ENCODE data around the gene NOP16. TPM values are rescaled to one million over a fixed set of nuclear protein-coding genes. Genes with fewer than 3 reads are reported as not detected.

Gene NOP16
- total RNA-seq, 2 experiments from 2014 or later = 54.3 to 65.4 TPM

DNA sequence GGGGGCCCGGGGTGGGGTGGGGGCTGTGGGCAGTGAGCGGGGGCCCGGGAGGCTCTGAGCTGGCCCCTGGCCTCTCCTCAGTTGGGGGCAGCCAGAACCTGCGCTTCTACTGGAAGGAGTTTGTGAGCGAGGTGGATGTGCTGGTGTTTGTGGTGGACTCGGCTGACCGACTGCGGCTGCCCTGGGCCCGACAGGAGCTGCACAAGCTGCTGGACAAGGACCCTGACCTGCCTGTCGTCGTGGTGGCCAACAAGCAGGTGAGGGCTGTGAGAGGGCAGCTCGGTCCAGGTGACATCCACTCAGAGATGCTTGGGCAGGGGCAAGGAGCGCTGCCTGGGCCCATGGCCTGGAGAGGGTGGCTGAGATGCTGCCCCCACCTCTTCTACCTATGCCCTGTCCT lies 19.7 kb downstream of the NOP16 start:
- Mint-ChIP-seq H3K36me3 (ENCODE audit: low read depth) (peaks cover 21% of the 10 kb centered on the region), H3K4me1 (peaks cover 9% of the 10 kb centered on the region), H3K27me3 (no peaks in the 10 kb centered on the region), H3K4me3 (no peak overlapping the region), H3K27ac (no peak overlapping the region), H3K9me3 (ENCODE audit: low read depth) (no peaks in the 10 kb centered on the region)
- ChIA-PET CTCF (interaction anchor here (0.6 to 1.1 kb wide), 3 partner anchors 13 to 289 kb away, joined by 3 to 4 read pairs (median 3); no protein-coding TSS in a partner anchor), POLR2A (no interaction called here)
- intact Hi-C loops (cut with DNase I, micrococcal nuclease) = loop anchor here in 1 of 2 experiments (10.0 kb wide), 1 partner anchor 986 kb away; the partner anchor contains the start of genes LMAN2 and RGS14
- no peak for ATAC-seq
- no peak for DNase-seq

DNA sequence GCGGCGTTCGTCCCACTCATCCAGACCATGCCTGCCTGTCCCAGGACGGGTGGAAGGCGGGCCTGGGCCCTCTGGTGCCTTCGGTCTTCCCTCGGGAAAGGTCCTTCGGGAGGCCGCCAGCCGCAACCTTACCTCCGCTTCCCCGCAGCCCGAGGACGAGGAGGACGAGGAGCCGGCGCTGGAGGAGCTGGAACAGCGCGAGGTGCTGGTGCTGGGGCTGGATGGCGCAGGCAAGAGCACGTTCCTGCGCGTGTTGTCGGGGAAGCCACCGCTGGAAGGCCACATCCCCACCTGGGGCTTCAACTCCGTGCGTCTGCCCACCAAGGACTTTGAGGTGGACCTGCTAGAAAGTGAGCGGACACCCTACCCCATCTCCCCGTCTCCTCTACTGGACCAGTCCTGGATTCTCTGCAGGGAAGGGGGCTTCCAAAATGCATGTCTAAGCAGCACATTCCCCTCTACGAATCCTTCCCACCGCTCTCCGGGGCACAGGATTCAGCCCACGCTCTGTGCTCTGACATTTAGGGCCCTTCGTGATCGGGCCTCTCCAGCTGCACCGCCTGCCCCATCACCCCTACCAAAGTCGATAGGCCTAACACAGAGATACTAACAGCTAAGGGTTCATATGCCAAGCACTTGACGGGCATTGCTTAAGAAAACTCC lies 22.0 kb downstream of the NOP16 start:
- intact Hi-C loops (cut with DNase I, micrococcal nuclease) = loop anchor here in 1 of 2 experiments (10.0 kb wide), 1 partner anchor 988 kb away; the partner anchor contains the start of genes LMAN2 and RGS14
- POLR2A ChIA-PET = no interaction called here
- no peak for ATAC-seq
- H3K9me3 Mint-ChIP-seq (ENCODE audit: low read depth) = no peaks in the 10 kb centered on the region
- H3K36me3 Mint-ChIP-seq (ENCODE audit: low read depth) = peaks cover 20% of the 10 kb centered on the region
- H3K4me1 Mint-ChIP-seq = peaks cover 21% of the 10 kb centered on the region
- peak overlapping the region; percentile 76 for H3K27ac Mint-ChIP-seq
- no peak for DNase-seq
- H3K27me3 Mint-ChIP-seq = no peaks in the 10 kb centered on the region
- CTCF ChIA-PET = no interaction called here
- H3K4me3 Mint-ChIP-seq = peak overlapping the region; percentile 74

DNA sequence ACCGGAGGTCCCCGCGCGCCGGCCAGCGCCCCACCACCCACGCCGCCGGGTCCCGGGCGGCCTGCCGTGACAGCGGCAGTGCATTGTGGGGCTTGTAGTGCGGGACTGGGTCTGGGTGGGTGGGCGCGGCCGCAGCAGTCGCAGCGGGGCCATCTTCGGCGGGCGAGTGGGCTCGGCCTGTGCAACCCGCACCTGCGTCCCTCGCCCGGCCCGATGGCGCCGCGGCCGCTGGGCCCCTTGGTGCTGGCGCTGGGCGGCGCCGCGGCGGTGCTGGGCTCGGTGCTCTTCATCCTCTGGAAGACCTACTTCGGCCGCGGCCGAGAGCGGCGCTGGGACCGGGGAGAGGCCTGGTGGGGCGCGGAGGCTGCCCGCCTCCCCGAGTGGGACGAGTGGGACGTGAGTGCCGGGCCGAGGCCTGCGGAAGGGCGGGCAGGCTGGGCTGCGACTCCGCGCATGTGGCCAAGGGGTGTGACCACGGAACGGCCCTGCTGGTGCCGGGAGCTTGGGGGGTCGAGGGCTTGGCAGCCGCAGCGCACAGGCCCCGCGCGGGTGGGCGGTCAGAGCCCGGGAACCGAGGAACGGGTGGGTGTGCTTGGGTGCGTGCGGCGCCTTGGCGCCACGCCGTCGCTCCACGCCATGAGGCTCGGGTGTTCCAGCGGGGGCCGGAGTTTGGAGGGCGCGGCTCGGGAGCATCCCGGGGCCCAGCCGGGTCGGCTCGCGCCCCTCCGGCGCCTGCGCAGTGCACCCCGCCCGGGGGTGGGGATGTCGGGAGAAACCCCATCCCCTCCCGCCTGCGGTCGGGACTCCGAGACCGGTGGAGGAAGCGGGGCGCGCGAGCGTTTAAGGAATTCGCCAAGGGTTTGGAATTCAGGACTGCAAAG lies 22.8 kb downstream of the NOP16 start, which contains the start of gene ARL10:
Gene ARL10, plus strand, starts transcription at position 137 of the 881 bp plus-strand sequence. Its CDS starts 77 bp downstream, at position 214.
- intact Hi-C loops (cut with DNase I, micrococcal nuclease) = loop anchor here (1.0 to 10.0 kb wide), 3 partner anchors 23 to 989 kb away; partner anchors contain the start of genes HIGD2A (in 2 of the 2), NOP16 (in 2 of the 2), CLTB (in 1 of the 2) and LMAN2 (in 1 of the 2)
- peaks cover 18% of the 10 kb centered on the region for H3K36me3 Mint-ChIP-seq (ENCODE audit: low read depth)
- ATAC-seq (peak; percentile 31), DNase-seq (peak; percentile 80)
- peaks cover 21% of the 10 kb centered on the region for H3K4me1 Mint-ChIP-seq
- H3K27me3 Mint-ChIP-seq = no peaks in the 10 kb centered on the region
- ChIA-PET POLR2A (no interaction called here), CTCF (no interaction called here)
- peak within 1 kb of the TSS; percentile 76 for H3K27ac Mint-ChIP-seq
- H3K4me3 Mint-ChIP-seq = peak within 1 kb of the TSS; percentile 74
- no peaks in the 10 kb centered on the region for H3K9me3 Mint-ChIP-seq (ENCODE audit: low read depth)

DNA sequence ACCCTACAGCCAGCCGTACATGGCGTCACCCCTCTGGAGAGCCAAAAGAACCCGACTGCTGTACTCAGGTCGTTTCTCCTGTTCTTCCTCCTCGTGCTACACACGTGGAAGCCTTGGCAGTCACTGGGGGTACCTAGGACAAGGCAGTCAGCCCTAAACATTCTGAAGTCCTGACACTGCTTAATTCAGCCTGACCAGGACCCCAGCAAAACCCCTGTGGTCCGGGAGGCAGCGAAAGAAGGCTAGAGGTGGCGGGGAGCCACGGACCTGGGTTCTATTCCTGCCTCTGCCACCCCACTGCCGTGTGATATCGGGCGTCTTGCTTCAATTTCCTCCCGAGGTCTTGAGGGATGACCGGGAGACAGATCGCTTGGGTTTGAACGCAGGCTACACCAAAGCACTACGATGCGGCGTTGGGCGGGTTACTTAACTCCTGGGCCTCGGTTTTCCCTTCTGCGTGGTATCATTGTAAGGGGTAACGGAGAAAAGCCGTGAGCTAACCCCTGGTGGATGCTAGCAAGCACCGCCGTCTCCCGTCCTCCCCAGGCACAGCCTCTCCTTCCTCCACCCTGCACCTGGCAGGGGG lies 23.5 kb downstream of the NOP16 start:
- Mint-ChIP-seq H3K9me3 (ENCODE audit: low read depth) (no peaks in the 10 kb centered on the region), H3K27me3 (no peaks in the 10 kb centered on the region), H3K27ac (peak overlapping the region; percentile 70), H3K4me1 (peaks cover 22% of the 10 kb centered on the region), H3K4me3 (peak overlapping the region; percentile 74), H3K36me3 (ENCODE audit: low read depth) (peaks cover 19% of the 10 kb centered on the region)
- CTCF ChIA-PET = no interaction called here
- POLR2A ChIA-PET = interaction anchor here (0.6 kb wide), 1 partner anchor 24 kb away, joined by 5 read pairs; no protein-coding TSS in a partner anchor
- DNase-seq = no peak
- no peak for ATAC-seq
- intact Hi-C loops (cut with DNase I, micrococcal nuclease) = loop anchor here (1.0 to 10.0 kb wide), 6 partner anchors 23 to 990 kb away; partner anchors contain the start of genes HIGD2A (in 2 of the 2), NOP16 (in 2 of the 2), SIMC1 (in 2 of the 2) and CLTB (in 1 of the 2)

DNA sequence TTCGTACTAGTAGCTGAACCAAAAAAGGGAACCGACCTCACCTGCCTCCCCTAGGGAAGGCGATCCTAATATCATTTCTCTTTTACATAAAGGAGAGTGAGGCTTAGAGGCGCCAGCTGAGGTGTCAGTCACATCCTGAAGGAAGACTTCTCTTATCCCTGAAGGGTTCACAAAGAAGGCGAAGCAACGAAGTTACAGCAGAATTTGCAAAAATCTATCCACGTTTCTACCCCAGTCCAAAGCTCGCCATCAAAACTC lies 26.2 kb downstream of the NOP16 start:
- CTCF ChIA-PET = interaction anchor here (0.9 to 1.6 kb wide), 3 partner anchors 10 to 86 kb away, joined by 3 to 4 read pairs (median 3); partner anchors contain the start of gene FAF2
- Mint-ChIP-seq H3K4me3 (peak overlapping the region; percentile 95), H3K36me3 (ENCODE audit: low read depth) (peaks cover 26% of the 10 kb centered on the region), H3K27me3 (no peaks in the 10 kb centered on the region), H3K27ac (peak overlapping the region; percentile 94), H3K4me1 (peaks cover 34% of the 10 kb centered on the region), H3K9me3 (ENCODE audit: low read depth) (no peaks in the 10 kb centered on the region)
- DNase-seq = no peak
- POLR2A ChIA-PET = interaction anchor here (1.9 kb wide), 1 partner anchor 10 kb away, joined by 4 read pairs; no protein-coding TSS in a partner anchor
- no peak for ATAC-seq
- intact Hi-C loops (cut with DNase I, micrococcal nuclease) = loop anchor here (5.0 to 10.0 kb wide), 4 partner anchors 125 to 993 kb away; partner anchors contain the start of genes SIMC1 (in 2 of the 2), LMAN2 (in 1 of the 2), NSD1 (in 1 of the 2) and RGS14 (in 1 of the 2)

DNA sequence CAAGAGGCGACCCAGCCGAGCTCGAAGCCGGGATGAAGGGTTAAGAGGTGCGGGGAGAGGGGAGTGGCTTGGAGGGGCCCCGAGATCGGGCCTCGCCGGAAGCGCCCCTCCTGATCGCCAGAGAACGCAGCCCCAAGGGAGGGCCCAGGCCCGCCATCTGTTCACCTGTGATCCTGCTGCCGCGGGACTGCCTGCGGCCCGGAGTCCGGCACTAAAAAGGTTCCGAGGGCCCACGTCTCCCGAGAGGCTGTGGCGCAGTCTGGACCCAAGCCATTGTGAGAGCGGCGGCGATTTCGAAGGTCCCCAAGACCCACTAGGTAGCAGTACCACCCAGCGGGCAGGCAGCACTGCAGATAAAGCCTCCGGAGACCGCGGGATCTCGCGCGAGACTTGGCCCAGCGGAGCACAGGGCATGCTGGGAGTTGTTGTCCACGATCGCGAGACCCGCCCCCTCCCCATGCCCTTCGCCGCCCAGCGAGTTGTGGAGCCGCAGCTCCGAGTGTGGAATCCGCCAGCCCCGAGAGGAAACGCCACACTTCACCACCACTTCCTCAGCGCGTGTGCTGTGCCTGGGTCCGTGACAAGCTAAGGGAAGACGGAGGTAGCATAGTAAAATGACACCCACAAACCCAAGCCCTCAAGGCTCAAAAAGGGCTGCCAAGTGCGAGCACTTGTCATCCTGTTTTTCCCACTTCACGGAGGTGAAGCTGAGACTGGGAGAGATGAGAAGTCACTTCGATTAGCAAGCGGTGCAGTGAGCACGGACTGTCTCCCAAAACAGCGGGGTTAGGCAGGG lies 26.8 kb downstream of the NOP16 start, which contains the start of gene KIAA1191:
Gene KIAA1191, minus strand, starts transcription at position 328 of the 796 bp plus-strand sequence. CDS start 2,256 bp downstream, outside the sequence.
- Mint-ChIP-seq H3K9me3 (ENCODE audit: low read depth) (no peaks in the 10 kb centered on the region), H3K27me3 (no peaks in the 10 kb centered on the region), H3K4me1 (peaks cover 32% of the 10 kb centered on the region), H3K27ac (peak within 1 kb of the TSS; percentile 94), H3K4me3 (peak within 1 kb of the TSS; percentile 95), H3K36me3 (ENCODE audit: low read depth) (peaks cover 23% of the 10 kb centered on the region)
- intact Hi-C loops (cut with DNase I, micrococcal nuclease) = loop anchor here (1.0 to 10.0 kb wide), 7 partner anchors 28 to 993 kb away; partner anchors contain the start of genes FAF2 (in 2 of the 2), RNF44 (in 2 of the 2), SIMC1 (in 2 of the 2) and LMAN2 (in 1 of the 2)
- ATAC-seq (peak; percentile 91), DNase-seq (peak; percentile 97)
- ChIA-PET POLR2A (interaction anchor here (1.1 to 1.9 kb wide), 2 partner anchors 10 to 28 kb away, joined by 4 read pairs; no protein-coding TSS in a partner anchor), CTCF (interaction anchor here (1.2 to 1.6 kb wide), 2 partner anchors 11 to 19 kb away, joined by 3 to 4 read pairs; no protein-coding TSS in a partner anchor)

DNA sequence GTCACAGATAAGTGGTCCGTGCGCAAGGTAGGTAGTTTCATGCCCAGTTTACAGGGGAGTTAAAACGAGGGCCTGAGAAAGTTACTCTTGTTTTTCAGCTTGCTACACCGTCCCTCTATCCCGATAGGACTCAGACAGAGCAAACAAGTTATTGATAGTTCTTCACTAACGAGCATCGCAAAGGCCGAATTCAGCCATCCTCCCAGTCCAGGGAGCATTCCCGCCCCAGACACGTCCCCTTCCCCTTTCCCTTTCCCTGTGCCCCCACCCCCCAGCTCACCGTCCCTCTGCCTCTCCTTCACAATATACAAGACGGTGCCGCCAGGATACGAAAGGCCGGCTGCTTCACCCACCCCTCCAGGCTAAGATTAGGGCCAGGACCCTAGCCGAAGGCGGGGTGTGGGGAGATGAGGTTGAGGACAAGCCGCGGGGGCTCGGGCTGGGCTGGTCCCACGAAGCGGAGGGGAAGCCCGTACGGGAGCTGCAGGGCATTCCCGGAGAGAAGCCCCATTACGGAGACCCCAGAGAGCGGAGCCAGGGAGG lies 27.4 kb downstream of the NOP16 start:
- Mint-ChIP-seq H3K4me3 (peak overlapping the region; percentile 95), H3K27me3 (no peaks in the 10 kb centered on the region), H3K36me3 (ENCODE audit: low read depth) (peaks cover 26% of the 10 kb centered on the region), H3K9me3 (ENCODE audit: low read depth) (no peaks in the 10 kb centered on the region), H3K4me1 (peaks cover 28% of the 10 kb centered on the region), H3K27ac (peak overlapping the region; percentile 94)
- DNase-seq (peak; percentile 43), ATAC-seq (peak; percentile 6)
- intact Hi-C loops (cut with DNase I, micrococcal nuclease) = loop anchor here (1.0 to 10.0 kb wide), 7 partner anchors 28 to 994 kb away; partner anchors contain the start of genes FAF2 (in 2 of the 2), RNF44 (in 2 of the 2), SIMC1 (in 2 of the 2) and LMAN2 (in 1 of the 2)
- POLR2A ChIA-PET = interaction anchor here (1.1 to 1.9 kb wide), 2 partner anchors 9 to 28 kb away, joined by 4 read pairs; no protein-coding TSS in a partner anchor
- CTCF ChIA-PET = interaction anchor here (1.2 kb wide), 1 partner anchor 12 kb away, joined by 4 read pairs; no protein-coding TSS in a partner anchor

DNA sequence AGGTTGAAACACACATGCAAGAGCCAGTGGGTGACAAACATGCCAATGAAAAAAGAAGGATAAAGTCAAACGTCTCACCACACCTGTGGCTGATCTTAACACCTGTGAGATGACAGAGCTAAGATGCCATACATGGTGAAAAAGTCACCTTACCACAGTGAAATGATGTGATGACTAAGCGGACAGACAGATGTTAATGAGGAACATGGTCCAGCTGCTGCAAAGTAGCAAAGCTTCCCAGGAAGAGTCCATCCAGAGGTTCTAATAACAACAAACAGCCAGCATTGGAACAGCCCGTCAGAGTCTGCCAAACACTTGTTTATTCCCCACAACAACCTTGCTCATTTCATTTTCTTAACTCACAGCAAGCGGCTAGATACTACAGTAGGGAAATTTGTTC lies 28.7 kb downstream of the NOP16 start:
- intact Hi-C loops (cut with DNase I, micrococcal nuclease) = loop anchor here (2.0 to 10.0 kb wide), 5 partner anchors 122 to 995 kb away; partner anchors contain the start of genes RNF44 (in 2 of the 2), SIMC1 (in 2 of the 2), LMAN2 (in 1 of the 2) and NSD1 (in 1 of the 2)
- CTCF ChIA-PET = interaction anchor here (0.5 kb wide), 1 partner anchor 30 kb away, joined by 4 read pairs; no protein-coding TSS in a partner anchor
- peak overlapping the region; percentile 69 for H3K4me3 Mint-ChIP-seq

DNA sequence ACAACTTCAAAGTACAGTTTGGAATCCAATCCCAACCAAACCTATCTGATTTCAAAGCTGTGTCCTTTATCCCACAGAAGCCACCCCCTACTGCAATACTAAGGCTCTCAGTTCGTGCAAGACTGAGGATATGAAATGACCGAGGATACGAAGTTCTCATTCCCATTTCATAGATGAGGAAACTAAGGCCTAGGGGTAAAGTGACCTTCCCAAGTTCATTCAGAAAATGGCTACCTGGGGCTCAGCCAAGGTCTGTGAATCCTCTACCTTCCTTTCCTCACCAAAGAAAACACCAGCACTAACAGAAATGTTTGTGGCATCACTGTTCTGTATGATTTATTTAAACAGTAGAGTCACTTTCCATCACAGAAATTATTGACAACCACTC lies 32.2 kb downstream of the NOP16 start:
- Mint-ChIP-seq H3K4me3 (no peak overlapping the region), H3K4me1 (peaks cover 24% of the 10 kb centered on the region), H3K36me3 (ENCODE audit: low read depth) (peaks cover 42% of the 10 kb centered on the region), H3K27ac (no peak overlapping the region), H3K9me3 (ENCODE audit: low read depth) (no peaks in the 10 kb centered on the region), H3K27me3 (no peaks in the 10 kb centered on the region)
- ATAC-seq (no peak), DNase-seq (no peak)
- intact Hi-C loops (cut with DNase I, micrococcal nuclease) = no loop called here
- ChIA-PET POLR2A (no interaction called here), CTCF (interaction anchor here (1.2 kb wide), 1 partner anchor 235 kb away, joined by 3 read pairs; no protein-coding TSS in a partner anchor)

More for the DNA sequence above, 28.7 kb downstream of the NOP16 start:
- no peaks in the 10 kb centered on the region for H3K9me3 Mint-ChIP-seq (ENCODE audit: low read depth)
- H3K27me3 Mint-ChIP-seq = no peaks in the 10 kb centered on the region
- H3K27ac Mint-ChIP-seq = peak overlapping the region; percentile 80
- POLR2A ChIA-PET = interaction anchor here (0.7 to 1.1 kb wide), 2 partner anchors 11 to 27 kb away, joined by 3 to 4 read pairs; no protein-coding TSS in a partner anchor
- peaks cover 31% of the 10 kb centered on the region for H3K4me1 Mint-ChIP-seq
- peaks cover 30% of the 10 kb centered on the region for H3K36me3 Mint-ChIP-seq (ENCODE audit: low read depth)
- DNase-seq = peak; percentile 15
- no peak for ATAC-seq
